ENCODE results near the gene CTDSP1.

- TF ChIP-seq CTCF (IDR thresholded peaks at IDR 0.05) (no peak), POLR2A (IDR thresholded peaks at IDR 0.05) (no peak)
Observed at GRCh38 chr2:218378053-218378452, 21.6 kb upstream of the CTDSP1 start.

Data from ovary (tissue), 3 donors.